ENCODE results near the gene CDCA7. TPM values are rescaled to one million over a fixed set of nuclear protein-coding genes. Genes with fewer than 3 reads are reported as not detected.

CDCA7 gene
- total RNA-seq, 1 experiment from 2014 or later = 50.3 TPM

- Mint-ChIP-seq H3K27ac (no peak overlapping the region), H3K36me3 (ENCODE audit: insufficient read depth in 1 of 3, low read depth in 3 of 3) (no peaks in the 10 kb centered on the region), H3K4me1 (peaks cover 47 to 48% of the 10 kb centered on the region in 2 experiments), H3K4me3 (no peak overlapping the region), H3K9me3 (no peaks in the 10 kb centered on the region), H3K27me3 (ENCODE audit: low read depth) (peaks cover 19% of the 10 kb centered on the region)
- H3T11ph ChIP-seq (ENCODE audit: low read length) = no peak overlapping the region
- no peak overlapping the region for H2BK5ac ChIP-seq (ENCODE audit: insufficient read length, low read length)
- no peak overlapping the region for H3K9ac ChIP-seq (ENCODE audit: extremely low read depth, insufficient read length, low read length)
- no CpG with 5 or more reads among the region's 4 CpGs for WGBS (ENCODE audit: extremely low coverage, insufficient read length, low lambda C conversion rate)
- H4K20me1 ChIP-seq (ENCODE audit: control insufficient read depth, insufficient read depth, insufficient read length) = no peaks in the 10 kb centered on the region
- no peak overlapping the region for H4K91ac ChIP-seq (ENCODE audit: insufficient read length, low read depth, low read length)
- no peak overlapping the region for H3K18ac ChIP-seq (ENCODE audit: insufficient read length, low read depth, low read length)
- H3K56ac ChIP-seq (ENCODE audit: insufficient read length, low read depth, low read length) = no peak overlapping the region
- TF ChIP-seq CTCF (conservative IDR thresholded peaks at IDR 0.05) = no peak
- no peaks in the 10 kb centered on the region for H3K79me1 ChIP-seq (ENCODE audit: insufficient read depth, low read depth, low read length, poor library complexity, severe bottlenecking)
- no peak overlapping the region for H3K4me2 ChIP-seq (ENCODE audit: insufficient read depth, insufficient read length, low read length)
- no peak overlapping the region for H2BK12ac ChIP-seq (ENCODE audit: insufficient read length, low read depth, low read length)
- H2BK20ac ChIP-seq (ENCODE audit: low read depth, low read length, poor library complexity, severe bottlenecking) = no peak overlapping the region
- H3K4me1 ChIP-seq (ENCODE audit: insufficient read depth, low read length) = peaks cover 10% of the 10 kb centered on the region; the same call in 1 of the 2 replicates
- H3K79me2 ChIP-seq (ENCODE audit: insufficient read depth, low read length) = no peaks in the 10 kb centered on the region
- H2AFZ ChIP-seq (ENCODE audit: low read length) = no peak overlapping the region
- no peak overlapping the region for H3K14ac ChIP-seq (ENCODE audit: insufficient read depth, low read length)
- no peak overlapping the region for H4K8ac ChIP-seq (replicated peaks; ENCODE audit: insufficient read length, low read depth, low read length)
- no peak overlapping the region for H3K23ac ChIP-seq (ENCODE audit: insufficient read length, low read depth, low read length)
- H3K4ac ChIP-seq (ENCODE audit: low read depth, low read length) = no peak overlapping the region
- no peaks in the 10 kb centered on the region for H3K9me3 ChIP-seq (ENCODE audit: control insufficient read depth, low read depth, low read length)
- H3K27me3 ChIP-seq (ENCODE audit: insufficient read depth, low read length) = no peaks in the 10 kb centered on the region
- peaks cover 2% of the 10 kb centered on the region for H3K23me2 ChIP-seq (ENCODE audit: insufficient read length, low read depth, low read length, poor library complexity, severe bottlenecking)
- H4K5ac ChIP-seq (ENCODE audit: insufficient read length, low read depth, low read length) = no peak overlapping the region
- H2AK5ac ChIP-seq (ENCODE audit: insufficient read length, low read length) = no peak overlapping the region
- DNase-seq = no peak
- H2BK120ac ChIP-seq (ENCODE audit: low read depth, low read length, poor library complexity, severe bottlenecking) = no peak overlapping the region
- H3K27ac ChIP-seq (ENCODE audit: insufficient read length, low read depth, low read length) = no peak overlapping the region
- H2BK15ac ChIP-seq (ENCODE audit: low read depth, low read length) = no peak overlapping the region
Measured at GRCh38 chr2:173399229-173399628, 44.6 kb downstream of the CDCA7 start.

Measured in H9 (cell line).